ENCODE results near the gene ADD1.
A peak's percentile ranks its signal among the peaks of the same experiment; 100 is the strongest.
"Not testable (repeated sequence)": the region's sequence is repeated elsewhere in the genome, so short reads cannot be mapped to it uniquely, and the experiment has no call there.

ADD1 gene

GRCh38 chr4:2922453-2923101 lies 78.9 kb downstream of the ADD1 start:
- not testable (repeated sequence) for DNase-seq (ENCODE audit: low spot score)

DNA sequence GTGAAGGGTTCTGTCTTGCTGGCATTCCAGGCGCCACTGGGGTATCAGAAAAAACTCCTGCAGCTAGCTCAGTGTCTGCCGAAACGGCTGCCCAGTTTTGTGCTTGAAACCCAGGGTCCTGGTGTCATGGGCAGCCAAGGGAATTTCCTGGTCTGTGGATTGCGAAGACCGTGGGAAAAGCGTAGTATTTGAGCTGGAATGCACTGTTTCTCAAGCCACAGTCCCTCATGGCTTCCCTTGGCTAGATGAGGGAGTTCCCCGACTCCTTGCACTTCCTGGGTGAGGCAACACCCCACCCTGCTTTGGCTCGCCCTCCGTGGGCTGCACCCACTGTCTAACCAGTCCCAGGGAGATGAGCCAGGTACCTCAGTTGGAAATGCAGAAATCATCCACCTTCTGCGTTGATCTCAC lies 79.5 kb downstream of the ADD1 start:
- no peak for DNase-seq (ENCODE audit: low spot score)

- no peak for DNase-seq (ENCODE audit: low spot score)
These were observed 80.1 kb downstream of the ADD1 start for GRCh38 chr4:2923668-2924173.

DNA sequence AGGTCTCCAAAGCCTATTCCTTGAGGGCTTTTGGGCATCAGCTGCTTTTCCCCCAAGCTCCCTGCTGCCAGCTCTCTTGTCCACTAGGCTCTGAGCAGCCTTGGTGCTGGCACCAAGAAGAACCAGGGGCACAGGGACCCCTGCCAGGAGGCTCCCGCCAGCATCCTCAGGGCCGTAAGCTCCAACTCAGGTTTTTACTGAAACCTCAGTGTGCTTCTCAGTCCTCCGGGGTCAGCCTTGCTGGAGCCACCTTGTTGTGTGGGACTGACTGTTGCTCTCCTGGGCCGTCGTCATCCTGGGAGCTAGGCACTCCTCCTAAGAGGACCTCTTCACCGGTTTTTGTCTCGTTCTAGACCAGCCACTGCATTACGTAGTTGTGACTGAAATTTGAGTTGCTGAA lies 80.6 kb downstream of the ADD1 start:
- no peak for DNase-seq (ENCODE audit: low spot score)

DNA sequence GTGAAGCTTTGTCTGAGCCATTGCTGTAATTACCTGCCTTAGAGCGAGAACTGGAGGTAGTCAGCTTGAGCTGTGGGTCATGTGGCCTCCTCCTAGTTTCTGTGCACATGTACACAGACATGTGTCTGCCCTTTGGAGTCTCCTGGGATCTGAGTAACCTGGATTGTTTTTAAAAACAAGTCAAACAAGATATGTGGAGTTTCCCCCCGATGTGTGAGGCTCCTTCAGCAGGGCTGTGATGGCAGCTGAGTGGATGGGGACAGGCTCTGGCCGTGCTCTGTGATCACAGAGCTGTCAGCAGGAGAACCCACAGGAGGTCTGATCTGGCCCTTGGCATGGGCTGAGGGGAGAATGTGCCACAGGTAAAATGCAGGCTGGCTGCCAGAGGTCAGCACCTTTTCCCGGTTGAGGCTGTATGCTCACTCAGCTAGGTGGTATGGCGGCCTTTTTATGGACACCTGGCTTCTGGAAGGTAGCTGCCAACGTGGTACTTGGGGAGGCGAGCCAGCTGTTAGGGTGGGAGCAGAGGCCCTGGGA lies 81.2 kb downstream of the ADD1 start:
- DNase-seq (ENCODE audit: low spot score): no peak

GRCh38 chr4:2925496-2925895 lies 81.9 kb downstream of the ADD1 start:
- no peak for DNase-seq (ENCODE audit: low spot score)

DNA sequence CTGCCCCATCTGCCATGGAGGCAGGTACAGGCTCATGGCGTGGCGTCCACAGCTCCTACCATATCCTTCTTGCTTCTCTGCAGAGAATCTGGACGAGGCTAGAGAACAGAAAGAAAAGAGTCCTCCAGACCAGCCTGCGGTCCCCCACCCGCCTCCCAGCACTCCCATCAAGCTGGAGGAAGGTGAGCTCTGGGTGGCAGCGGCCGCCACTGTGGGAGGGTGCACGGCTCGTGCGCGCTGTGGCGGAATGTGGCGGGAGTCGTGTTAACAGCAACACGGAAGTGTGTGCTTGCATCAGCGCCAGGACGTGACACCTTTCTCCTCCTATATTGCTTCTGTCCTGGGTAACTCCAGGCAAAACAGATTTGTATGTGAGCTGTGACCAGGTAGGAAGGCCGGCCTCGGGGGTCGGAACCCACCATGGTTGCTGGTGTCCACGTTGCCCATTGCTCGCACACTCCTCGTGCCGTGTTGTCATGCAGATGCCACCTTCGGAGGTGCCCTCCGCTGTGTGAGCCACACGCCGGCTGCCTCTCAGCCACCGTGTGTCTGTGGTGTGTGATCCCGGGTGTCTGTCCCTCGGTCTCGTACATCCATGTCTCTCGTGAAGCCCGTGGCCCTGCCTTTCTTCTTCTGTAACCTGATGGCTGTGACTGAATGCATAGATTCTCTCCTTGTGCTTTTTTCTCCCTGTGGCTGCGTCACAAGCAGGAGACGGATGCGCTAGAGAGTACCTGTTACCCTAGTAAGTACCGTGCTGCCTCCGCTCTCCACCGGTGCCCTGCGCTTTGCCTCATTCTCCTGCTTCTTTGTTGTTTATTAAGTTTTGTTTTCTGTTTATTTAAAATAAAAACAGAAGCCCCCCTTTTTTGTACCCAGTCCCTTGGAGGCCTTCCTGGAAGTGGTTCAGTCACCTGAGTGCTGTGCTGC lies 82.6 kb downstream of the ADD1 start:
- no peak for DNase-seq (ENCODE audit: low spot score)

DNA sequence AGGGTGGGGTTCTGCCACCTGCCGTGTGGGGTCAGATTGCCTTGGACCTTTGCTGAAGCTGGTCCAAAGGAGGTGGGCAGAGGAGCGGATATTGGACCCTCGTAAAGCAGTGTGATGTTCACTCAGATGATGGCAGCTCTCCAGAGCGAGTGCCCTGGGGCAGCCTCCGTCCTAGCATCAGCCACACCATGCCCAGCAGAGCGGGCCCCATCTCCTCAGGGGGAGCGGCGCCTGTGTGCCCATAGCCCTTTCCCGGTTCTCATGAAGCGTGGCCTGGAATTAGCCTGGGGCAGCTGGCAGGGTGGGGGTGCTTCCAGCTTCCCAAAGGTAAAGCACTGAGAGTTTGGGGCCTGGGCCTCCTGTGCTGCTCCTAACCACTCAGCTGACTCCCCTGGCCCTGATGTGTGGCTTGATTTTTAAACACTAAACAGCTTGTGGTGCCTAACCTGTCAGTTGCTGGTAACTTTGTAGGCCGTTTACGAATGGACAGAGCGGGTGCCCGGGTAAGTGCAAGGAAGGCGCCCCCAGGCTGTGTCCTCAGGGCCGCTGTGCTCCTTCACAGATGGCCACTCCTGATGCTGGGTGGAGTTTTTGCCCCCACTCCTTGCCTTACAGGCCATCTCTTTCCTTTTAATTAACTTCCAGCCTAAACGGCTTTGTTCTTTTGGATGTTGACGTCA lies 83.5 kb downstream of the ADD1 start:
- no peak for DNase-seq (ENCODE audit: low spot score)

GRCh38 chr4:2927696-2928075 lies 84.0 kb downstream of the ADD1 start:
- no peak for DNase-seq (ENCODE audit: low spot score)

DNA sequence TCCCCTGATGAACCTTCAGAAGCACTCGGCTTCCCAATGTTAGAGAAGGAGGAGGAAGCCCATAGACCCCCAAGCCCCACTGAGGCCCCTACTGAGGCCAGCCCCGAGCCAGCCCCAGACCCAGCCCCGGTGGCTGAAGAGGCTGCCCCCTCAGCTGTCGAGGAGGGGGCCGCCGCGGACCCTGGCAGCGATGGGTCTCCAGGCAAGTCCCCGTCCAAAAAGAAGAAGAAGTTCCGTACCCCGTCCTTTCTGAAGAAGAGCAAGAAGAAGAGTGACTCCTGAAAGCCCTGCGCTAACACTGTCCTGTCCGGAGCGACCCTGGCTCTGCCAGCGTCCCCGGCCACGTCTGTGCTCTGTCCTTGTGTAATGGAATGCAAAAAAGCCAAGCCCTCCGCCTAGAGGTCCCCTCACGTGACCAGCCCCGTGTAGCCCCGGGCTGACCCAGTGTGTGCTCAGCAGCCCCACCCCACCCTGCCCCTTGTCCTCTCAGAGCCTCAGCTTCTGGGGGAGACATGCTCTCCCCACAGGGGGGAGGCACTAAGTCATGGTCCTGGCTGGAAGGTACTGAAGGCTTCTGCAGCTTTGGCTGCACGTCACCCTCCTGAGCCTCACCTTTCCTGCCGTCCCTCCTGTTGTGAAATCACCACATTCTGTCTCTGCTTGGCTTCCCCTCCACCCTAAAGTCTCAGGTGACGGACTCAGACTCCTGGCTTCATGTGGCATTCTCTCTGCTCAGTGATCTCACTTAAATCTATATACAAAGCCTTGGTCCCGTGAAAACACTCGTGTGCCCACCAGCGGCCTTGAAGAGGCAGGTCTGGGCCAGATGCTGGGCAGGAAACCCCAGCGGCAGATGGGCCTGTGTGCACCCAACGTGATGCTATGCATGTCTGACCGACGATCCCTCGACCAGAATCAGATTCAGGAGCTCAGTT lies 84.9 kb downstream of the ADD1 start:
- no peak for DNase-seq (ENCODE audit: low spot score)

GRCh38 chr4:2929469-2929868 lies 85.8 kb downstream of the ADD1 start:
- DNase-seq (ENCODE audit: low spot score): no peak

GRCh38 chr4:2930135-2930757 lies 86.6 kb downstream of the ADD1 start:
- DNase-seq (ENCODE audit: low spot score): no peak

DNA sequence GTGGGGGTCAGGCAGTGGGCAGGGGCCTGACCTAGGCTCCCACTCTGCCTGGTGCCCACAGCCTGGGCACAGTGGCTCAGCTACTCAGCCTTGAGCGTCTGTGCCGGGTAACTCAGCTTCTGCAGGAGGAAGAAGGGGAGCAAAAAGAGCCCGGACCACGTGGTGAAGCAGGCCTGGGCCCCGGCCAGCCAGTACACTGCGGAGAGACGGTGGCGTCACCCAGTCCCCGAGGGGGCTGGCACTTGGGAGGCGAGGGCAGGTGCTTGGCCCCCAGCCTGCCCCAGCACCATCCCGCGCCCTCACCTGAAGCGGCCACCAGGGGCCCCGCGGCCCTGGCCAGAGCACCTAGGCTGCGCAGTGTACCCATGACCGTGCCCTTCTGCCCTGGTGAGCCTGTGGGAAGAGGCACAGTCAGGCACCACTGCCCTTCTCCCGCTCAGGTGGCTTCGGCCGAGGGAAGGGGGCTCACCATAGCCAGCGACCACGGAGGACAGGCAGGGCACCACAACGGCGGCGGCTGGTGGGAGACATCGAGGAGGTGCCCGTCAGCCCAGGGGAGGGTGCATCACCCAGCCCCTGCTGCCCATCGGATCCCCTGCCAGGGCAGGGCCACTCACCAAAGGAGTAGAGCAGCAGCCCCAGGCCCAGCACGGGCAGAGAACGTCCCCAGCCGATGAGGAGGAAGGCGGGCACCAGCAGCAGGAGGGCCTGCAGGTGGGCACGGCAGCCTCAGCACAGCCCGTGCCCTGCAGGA lies 87.3 kb downstream of the ADD1 start:
- DNase-seq (ENCODE audit: low spot score): no peak

DNA sequence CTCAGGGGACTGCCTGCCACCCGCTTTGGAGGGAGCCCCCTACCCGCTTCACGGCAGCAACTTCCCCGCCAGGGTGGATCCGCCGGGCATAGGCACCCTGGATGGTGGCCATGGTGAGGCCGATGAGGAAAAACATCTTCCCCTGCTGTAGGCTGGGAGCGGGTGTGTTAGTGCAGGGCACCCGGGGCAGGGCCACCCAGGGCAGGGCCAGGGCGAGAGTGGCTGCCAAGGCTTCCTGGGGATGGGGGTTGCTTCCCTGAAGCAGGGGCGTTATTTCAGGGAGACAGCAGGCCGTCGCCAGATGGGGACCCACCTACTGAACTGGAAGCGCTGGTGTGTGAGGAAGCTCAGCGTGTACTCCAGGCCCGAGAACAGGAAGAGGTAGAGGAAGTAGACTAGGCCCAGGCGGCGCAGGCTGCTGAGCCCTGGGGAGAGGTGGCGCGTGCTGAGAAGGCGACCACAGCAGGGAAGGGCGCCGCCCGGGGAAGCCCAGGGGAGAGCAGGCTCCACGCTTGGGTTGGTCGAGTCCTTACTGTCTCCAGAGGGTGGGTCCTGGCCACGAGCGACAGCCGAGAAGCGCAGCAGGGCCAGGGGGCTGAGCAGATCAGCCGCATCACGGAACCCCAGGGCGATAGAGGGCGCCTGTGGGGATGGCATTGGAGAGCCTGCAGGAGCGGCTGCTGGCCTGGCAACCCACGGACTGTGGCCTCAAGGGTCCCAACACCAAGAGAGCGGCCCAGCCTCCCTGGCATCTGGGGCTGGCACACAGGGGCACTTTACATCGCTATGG lies 88.1 kb downstream of the ADD1 start:
- DNase-seq (ENCODE audit: low spot score): peak; percentile 82

DNA sequence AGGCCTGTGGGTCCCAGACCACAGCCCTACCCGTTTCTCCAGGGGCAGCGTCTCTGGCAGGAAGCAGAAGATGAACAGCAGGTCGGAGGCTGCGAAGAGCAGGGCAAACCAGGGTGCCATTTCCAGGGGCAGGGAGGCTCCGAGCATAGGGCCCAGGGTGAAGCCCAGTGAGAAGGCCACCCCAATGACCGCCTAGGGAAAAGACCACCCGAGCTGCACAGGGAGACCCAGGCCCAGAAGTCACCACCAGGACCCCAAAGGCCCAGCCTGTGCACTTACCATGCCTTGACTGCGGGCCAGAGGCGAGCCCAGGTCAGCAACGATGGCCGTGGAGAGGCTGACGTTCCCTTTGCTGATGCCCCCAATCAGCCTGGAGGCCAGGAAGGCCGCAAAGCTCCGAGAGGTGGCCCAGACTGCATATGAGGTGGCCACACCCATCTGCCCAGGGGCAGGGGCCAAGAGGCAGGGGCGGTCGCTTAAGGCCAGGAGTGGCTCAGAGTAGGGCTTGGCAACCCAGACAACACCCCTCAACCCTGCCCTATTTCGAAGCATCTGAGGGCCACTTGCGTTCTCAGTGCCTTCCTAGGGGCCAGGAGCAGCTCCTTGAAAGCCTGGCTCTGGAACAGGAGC lies 88.8 kb downstream of the ADD1 start:
- no peak for DNase-seq (ENCODE audit: low spot score)

GRCh38 chr4:2932951-2933565 lies 89.4 kb downstream of the ADD1 start:
- peak; percentile 34 for DNase-seq (ENCODE audit: low spot score)

- no peak for DNase-seq (ENCODE audit: low spot score)
These were observed 90.0 kb downstream of the ADD1 start for GRCh38 chr4:2933566-2934076.

Measured in NAMALWA (cell line).